G401.6 (cell line): Measurements from ENCODE around the gene MSRB3.
A peak's percentile ranks its signal among the peaks of the same experiment; 100 is the strongest.

Experiments
- FAIRE-seq: peaks from 2 replicates; lab custom pipeline; 2012; peaks lifted over from hg19 to GRCh38; lab: Jason Lieb, UNC

MSRB3 gene

GRCh38 chr12:65499167-65499566, 220.7 kb downstream of the MSRB3 start:
- FAIRE-seq = no peak

- peak; percentile 15 for FAIRE-seq
These were observed 221.8 kb downstream of the MSRB3 start for GRCh38 chr12:65500091-65500900.

- FAIRE-seq = peak; percentile 15
These were observed 222.7 kb downstream of the MSRB3 start for GRCh38 chr12:65501093-65501621.

- FAIRE-seq = peak; percentile 42
These were observed 223.5 kb downstream of the MSRB3 start for GRCh38 chr12:65501935-65502334.

- peak; percentile 99 for FAIRE-seq
These were observed 225.9 kb downstream of the MSRB3 start for GRCh38 chr12:65504417-65504816.

- FAIRE-seq = no peak
These were observed 227.1 kb downstream of the MSRB3 start for GRCh38 chr12:65505386-65506121.

GRCh38 chr12:65508276-65509035, 230.0 kb downstream of the MSRB3 start:
- FAIRE-seq = no peak

- no peak for FAIRE-seq
These were observed 231.5 kb downstream of the MSRB3 start for GRCh38 chr12:65510007-65510406.

GRCh38 chr12:65510584-65511050, 232.1 kb downstream of the MSRB3 start:
- FAIRE-seq = peak; percentile 99

- FAIRE-seq = no peak
These were observed 232.8 kb downstream of the MSRB3 start for GRCh38 chr12:65511134-65511834.

GRCh38 chr12:65511912-65512311, 233.4 kb downstream of the MSRB3 start:
- no peak for FAIRE-seq
